Neuron (in vitro differentiated cells): ENCODE results near the gene PCNA.

ENCODE experiments used
- H2AFZ ChIP-seq: one replicate; pipeline ENCODE4 v1.6.1; 2013; ENCODE audit warnings: low read depth, mild to moderate bottlenecking, inconsistent platforms, low read length, moderate library complexity
- H3K27me3 ChIP-seq: one replicate; pipeline ENCODE4 v1.6.1; 2013; ENCODE audit warnings: low read length; ENCODE audit not compliant: insufficient read depth
- H3K36me3 ChIP-seq: one replicate; pipeline ENCODE4 v1.6.1; 2013; ENCODE audit warnings: low read length; ENCODE audit not compliant: insufficient read depth
- H3K4me1 ChIP-seq: one replicate; pipeline ENCODE4 v1.6.1; 2013; ENCODE audit warnings: low read length; ENCODE audit not compliant: insufficient read depth
- H3K4me3 ChIP-seq: 2 replicates; pipeline ENCODE4 v1.5.1; 2013; ENCODE audit warnings: mild to moderate bottlenecking, low read length, moderate library complexity
- H3K9me3 ChIP-seq: one replicate; pipeline ENCODE4 v1.6.1; 2013; ENCODE audit warnings: low read length

The PCNA gene

DNA sequence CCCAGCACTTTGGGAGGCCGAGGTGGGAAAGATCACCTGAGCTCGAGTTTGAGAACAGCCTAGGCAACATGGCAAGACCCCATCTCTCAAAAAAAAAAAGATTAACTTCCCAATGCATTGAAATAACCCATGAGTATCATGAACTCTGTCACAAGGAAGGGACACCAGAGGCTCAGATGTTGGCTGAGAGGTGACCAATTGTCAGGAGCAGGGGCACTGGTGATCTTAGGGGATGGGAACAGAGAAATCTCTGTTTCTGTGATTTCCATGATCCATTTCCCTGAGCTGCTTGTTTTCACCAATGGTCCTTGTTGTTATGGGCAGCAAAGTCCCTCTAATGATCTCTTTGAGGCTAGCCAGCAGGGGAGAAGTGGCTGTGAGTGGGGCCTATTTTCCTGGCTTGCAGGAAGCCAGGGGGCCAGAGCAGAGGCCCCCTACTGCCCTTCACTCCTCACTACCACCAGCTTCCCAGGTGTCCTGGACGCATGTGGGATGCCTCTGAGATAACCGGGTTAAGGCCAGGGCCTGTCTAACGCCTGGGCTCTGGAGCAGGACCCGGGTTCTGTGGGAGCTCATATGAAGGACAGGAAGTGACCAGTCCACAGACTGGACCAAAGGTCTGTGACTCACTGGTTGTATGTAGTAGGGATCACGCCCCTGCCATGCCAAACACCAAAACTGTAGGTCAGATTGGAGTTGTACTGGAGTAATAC is 54.4 kb downstream of the PCNA start:
- Histone ChIP-seq H3K4me3 (no peak overlapping the region), H3K4me1 (no peaks in the 10 kb centered on the region)

More for the DNA sequence above, 54.4 kb downstream of the PCNA start:
- H3K27me3 ChIP-seq: no peaks in the 10 kb centered on the region
- H2AFZ ChIP-seq: no peak overlapping the region
- H3K9me3 ChIP-seq: no peaks in the 10 kb centered on the region
- H3K36me3 ChIP-seq: peaks cover 8% of the 10 kb centered on the region
